HCT116 (cell line): ENCODE results near the gene QPCTL. TPM values are rescaled to one million over a fixed set of nuclear protein-coding genes. Genes with fewer than 3 reads are reported as not detected.

Experiments used
- ATAC-seq: fragments of 200-7000 bp; cut with Tn5 transposase; 2 replicates; pipeline ENCODE4 v1.9.1; 2020; ENCODE audit warnings: mild to moderate bottlenecking, moderate library complexity
- BruUV-seq: library from RNA; stranded (reverse); fragments of 400-500 nt; replicated peaks from 2 replicates; lab custom pipeline; 2021; lab: Mats Ljungman, UMichigan
- CTCF ChIA-PET: fragments of 300-600 bp; sonication (Branson Sonifier 250); formaldehyde crosslinking; loops from one replicate; lab custom pipeline; 2021; ENCODE audit warnings: antibody characterized with exemption; lab: Charles Lee
- POLR2A ChIA-PET: fragments of 300-600, 350-600 bp; sonication (Branson Sonifier 250); formaldehyde crosslinking; loops from one replicate; lab custom pipeline; 2021; ENCODE audit warnings: antibody characterized with exemption; lab: Charles Lee
- RAD21 ChIA-PET, 2 experiments: fragments of 300-600 bp; sonication (Branson Sonifier 250); formaldehyde crosslinking; loops; one replicate each; lab custom pipeline; 2023; ENCODE audit warnings: low total read pairs in 2 of 2; ENCODE audit not compliant: uncharacterized antibody in 2 of 2, unreplicated experiment in 2 of 2, low non-redundant PET in 1 of 2; lab: Charles Lee
- DNase-seq: peaks from one replicate; pipeline ENCODE4 v3.0.0-alpha.2; 2010; ENCODE audit warnings: low read depth, low spot score
- H2AFZ ChIP-seq: fragments of 200-600 bp; shearing (Covaris generic), sonication (generic); 2 replicates; pipeline ENCODE4 v1.6.1; 2017; ENCODE audit warnings: low read depth, mixed run types, mixed read lengths, antibody characterized with exemption, low read length; ENCODE audit not compliant: poor library complexity, severe bottlenecking
- H3K27ac ChIP-seq: 2 replicates; pipeline ENCODE4 v1.5.1; 2012; ENCODE audit warnings: low read depth, low read length
- H3K27me3 ChIP-seq: fragments of 200-600 bp; sonication (generic); 2 replicates; pipeline ENCODE4 v1.6.1; 2016; ENCODE audit warnings: mixed run types, low read length, mixed read lengths; ENCODE audit not compliant: insufficient read depth
- H3K36me3 ChIP-seq, 2 experiments: fragments of 200-500 bp in 1 of 2; fragments of 200-600 bp in 1 of 2; sonication (Bioruptor generic) in 1 of 2; sonication (generic) in 1 of 2; 2 replicates each; pipeline versions ENCODE4 v1.5.1 to v1.6.1; 2014 to 2016; ENCODE audit warnings: low read length in 2 of 2, inconsistent platforms in 1 of 2, mixed read lengths in 1 of 2, mixed run types in 1 of 2; ENCODE audit not compliant: insufficient read depth in 2 of 2, control insufficient read depth in 1 of 2
- H3K4me1 ChIP-seq, 2 experiments: fragments of 200-600 bp in 1 of 2; sonication (generic) in 1 of 2; 2 replicates each; pipeline versions ENCODE4 v1.5.1 to v1.6.1; 2012 to 2017; ENCODE audit warnings: low read length in 2 of 2, inconsistent platforms in 1 of 2, mild to moderate bottlenecking in 1 of 2, mixed read lengths in 1 of 2, mixed run types in 1 of 2, moderate library complexity in 1 of 2; ENCODE audit not compliant: insufficient read depth in 2 of 2, control insufficient read depth in 1 of 2
- H3K4me2 ChIP-seq: fragments of 200-600 bp; sonication (generic); 2 replicates; pipeline ENCODE4 v1.6.1; 2017; ENCODE audit warnings: mixed run types, low read length, mixed read lengths
- H3K4me3 ChIP-seq, 2 experiments: fragments of 200-600 bp in 1 of 2; sonication (generic) in 1 of 2; replicated peaks in 1 of 2; 2 replicates each; pipeline ENCODE4 v1.5.1; 2011 to 2016; ENCODE audit warnings: low read length in 2 of 2, control low read depth in 1 of 2, low read depth in 1 of 2, mild to moderate bottlenecking in 1 of 2, mixed read lengths in 1 of 2, mixed run types in 1 of 2
- H3K79me2 ChIP-seq: fragments of 200-600 bp; sonication (generic); 2 replicates; pipeline ENCODE4 v1.6.1; 2017; ENCODE audit warnings: mild to moderate bottlenecking, mixed run types, low read length, moderate library complexity, mixed read lengths; ENCODE audit not compliant: insufficient read depth
- H3K9ac ChIP-seq: fragments of 200-600 bp; sonication (generic); 2 replicates; pipeline ENCODE4 v1.6.1; 2016; ENCODE audit warnings: low read length, mixed read lengths
- H3K9me2 ChIP-seq: fragments of 200-600 bp; sonication (generic), shearing (Covaris generic); 2 replicates; pipeline ENCODE4 v1.6.1; 2017; ENCODE audit warnings: mixed run types, mild to moderate bottlenecking, moderate library complexity; ENCODE audit not compliant: insufficient read depth
- H3K9me3 ChIP-seq, 2 experiments: fragments of 200-500 bp in 1 of 2; fragments of 200-600 bp in 1 of 2; sonication (Bioruptor generic) in 1 of 2; sonication (generic) in 1 of 2; 2 replicates each; pipeline ENCODE4 v1.6.1; 2014 to 2017; ENCODE audit warnings: low read length in 2 of 2, mixed read lengths in 2 of 2, inconsistent platforms in 1 of 2, low read depth in 1 of 2, mild to moderate bottlenecking in 1 of 2, mixed run types in 1 of 2, moderate library complexity in 1 of 2; ENCODE audit not compliant: control insufficient read depth in 1 of 2, insufficient read depth in 1 of 2
- H4K20me1 ChIP-seq: fragments of 200-600 bp; sonication (generic), shearing (Covaris generic); 2 replicates; pipeline ENCODE4 v1.6.1; 2017; ENCODE audit warnings: mixed run types, mild to moderate bottlenecking, moderate library complexity; ENCODE audit not compliant: insufficient read depth
- CBX3 ChIP-seq: IDR thresholded peaks from 2 replicates; pipeline ENCODE4 v1.6.1; 2012; ENCODE audit warnings: low read depth
- CEBPB ChIP-seq: IDR thresholded peaks from 2 replicates; pipeline ENCODE4 v1.6.1; 2012; ENCODE audit warnings: low read depth
- EGR1 ChIP-seq: IDR thresholded peaks from 2 replicates; pipeline ENCODE4 v1.6.1; 2012; ENCODE audit warnings: low read depth
- ELF1 ChIP-seq: IDR thresholded peaks from 2 replicates; pipeline ENCODE4 v1.6.1; 2012; ENCODE audit warnings: low read depth, borderline replicate concordance
- EZH2 ChIP-seq: fragments of 200-600 bp; sonication (generic); IDR thresholded peaks from 2 replicates; pipeline ENCODE4 v1.6.1; 2017; ENCODE audit warnings: antibody characterized with exemption, mixed run types
- FOSL1 ChIP-seq: IDR thresholded peaks from 2 replicates; pipeline ENCODE4 v1.6.1; 2012; ENCODE audit warnings: low read depth
- JUND ChIP-seq: IDR thresholded peaks from 2 replicates; pipeline ENCODE4 v1.6.1; 2012
- POLR2A ChIP-seq: IDR thresholded peaks from 2 replicates; pipeline ENCODE4 v1.7.0; 2011; ENCODE audit warnings: borderline replicate concordance; ENCODE audit not compliant: insufficient read depth, insufficient read length; ENCODE audit errors: extremely low read depth
- POLR2AphosphoS5 ChIP-seq: IDR thresholded peaks from 2 replicates; pipeline ENCODE4 v1.6.1; 2011; ENCODE audit warnings: mild to moderate bottlenecking, low read depth, low read length, moderate library complexity
- RAD21 ChIP-seq: IDR thresholded peaks from 2 replicates; pipeline ENCODE4 v1.6.1; 2012; ENCODE audit warnings: low read depth, mild to moderate bottlenecking
- SIN3A ChIP-seq: IDR thresholded peaks from 2 replicates; pipeline ENCODE4 v1.6.1; 2012; ENCODE audit warnings: low read depth
- SP1 ChIP-seq: IDR thresholded peaks from 2 replicates; pipeline ENCODE4 v1.6.1; 2012; ENCODE audit warnings: low read depth
- SRF ChIP-seq: IDR thresholded peaks from 2 replicates; pipeline ENCODE4 v1.6.1; 2012; ENCODE audit warnings: low read depth
- YY1 ChIP-seq: IDR thresholded peaks from 2 replicates; pipeline ENCODE4 v1.6.1; 2011; ENCODE audit warnings: low read length, low read depth, moderate library complexity, mild to moderate bottlenecking; ENCODE audit not compliant: insufficient replicate concordance; ENCODE audit errors: extremely low read depth
- ZFX ChIP-seq: fragments of 450-650 bp; IDR thresholded peaks from 2 replicates; pipeline ENCODE4 v1.6.1; 2017
- intact Hi-C: fragments of 100-400 bp; cut with micrococcal nuclease; formaldehyde crosslinking; loops from 2 replicates; pipeline ENCODE4 v1.10.0; 2022
- total RNA-seq: library from RNA; stranded (reverse); gene quantifications from one replicate; pipeline ENCODE4 v1.2.1, GENCODE V29; 2021; ENCODE audit not compliant: unreplicated experiment
- TF ChIP-seq, protein P1 (sequence below): IDR thresholded peaks from 2 replicates; pipeline ENCODE4 v1.6.1; 2011; ENCODE audit warnings: mild to moderate bottlenecking, low read length, moderate library complexity; ENCODE audit not compliant: insufficient replicate concordance; ENCODE audit errors: extremely low read depth
- TF ChIP-seq, protein P2 (sequence below): IDR thresholded peaks from 2 replicates; pipeline ENCODE4 v1.6.1; 2012

The QPCTL gene
- total RNA-seq, 1 experiment from 2014 or later: 19.5 TPM

DNA sequence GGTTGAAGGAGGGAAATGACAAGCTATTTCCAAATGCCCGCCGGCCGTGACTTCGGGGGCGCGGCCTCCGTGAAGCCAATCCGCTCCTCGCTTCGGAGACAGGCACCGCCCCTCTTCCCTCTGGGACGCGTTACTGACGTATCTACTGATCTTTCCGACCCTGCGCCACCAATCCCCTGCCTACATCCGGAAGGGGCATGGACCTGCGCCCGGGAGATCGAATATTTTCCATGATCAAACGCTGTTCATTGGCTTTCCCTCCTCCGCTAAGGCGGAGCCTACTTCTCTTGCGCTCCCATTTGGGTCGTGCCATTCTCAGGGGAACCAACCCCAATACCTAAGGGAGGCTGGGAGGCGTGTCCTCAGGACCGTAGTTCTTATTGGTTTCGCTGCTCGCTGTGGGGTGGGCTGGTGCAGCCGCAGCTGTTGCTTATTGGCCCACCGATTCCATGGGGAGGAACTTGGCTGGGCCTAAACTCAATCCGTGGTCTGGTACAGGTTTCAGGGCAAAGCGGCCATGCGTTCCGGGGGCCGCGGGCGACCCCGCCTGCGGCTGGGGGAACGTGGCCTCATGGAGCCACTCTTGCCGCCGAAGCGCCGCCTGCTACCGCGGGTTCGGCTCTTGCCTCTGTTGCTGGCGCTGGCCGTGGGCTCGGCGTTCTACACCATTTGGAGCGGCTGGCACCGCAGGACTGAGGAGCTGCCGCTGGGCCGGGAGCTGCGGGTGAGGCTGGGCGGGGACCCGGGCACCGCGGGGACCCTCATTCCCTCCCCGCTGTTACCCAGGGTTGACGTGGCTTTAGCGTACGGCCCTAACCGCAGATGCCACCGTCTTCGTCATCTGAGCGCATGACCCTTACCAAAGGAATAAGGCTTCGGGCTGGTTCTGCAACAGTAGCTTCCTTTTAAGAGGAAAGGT is at the start of gene QPCTL (continued):
- TF ChIP-seq JUND (no peak), SIN3A (peak; percentile 63), CBX3 (no peak), EGR1 (no peak), POLR2AphosphoS5 (peak; percentile 85), ELF1 (no peak; the same call in 1 of the 2 replicates), POLR2A (peak; percentile 61), YY1 (no peak), FOSL1 (no peak)

DNA sequence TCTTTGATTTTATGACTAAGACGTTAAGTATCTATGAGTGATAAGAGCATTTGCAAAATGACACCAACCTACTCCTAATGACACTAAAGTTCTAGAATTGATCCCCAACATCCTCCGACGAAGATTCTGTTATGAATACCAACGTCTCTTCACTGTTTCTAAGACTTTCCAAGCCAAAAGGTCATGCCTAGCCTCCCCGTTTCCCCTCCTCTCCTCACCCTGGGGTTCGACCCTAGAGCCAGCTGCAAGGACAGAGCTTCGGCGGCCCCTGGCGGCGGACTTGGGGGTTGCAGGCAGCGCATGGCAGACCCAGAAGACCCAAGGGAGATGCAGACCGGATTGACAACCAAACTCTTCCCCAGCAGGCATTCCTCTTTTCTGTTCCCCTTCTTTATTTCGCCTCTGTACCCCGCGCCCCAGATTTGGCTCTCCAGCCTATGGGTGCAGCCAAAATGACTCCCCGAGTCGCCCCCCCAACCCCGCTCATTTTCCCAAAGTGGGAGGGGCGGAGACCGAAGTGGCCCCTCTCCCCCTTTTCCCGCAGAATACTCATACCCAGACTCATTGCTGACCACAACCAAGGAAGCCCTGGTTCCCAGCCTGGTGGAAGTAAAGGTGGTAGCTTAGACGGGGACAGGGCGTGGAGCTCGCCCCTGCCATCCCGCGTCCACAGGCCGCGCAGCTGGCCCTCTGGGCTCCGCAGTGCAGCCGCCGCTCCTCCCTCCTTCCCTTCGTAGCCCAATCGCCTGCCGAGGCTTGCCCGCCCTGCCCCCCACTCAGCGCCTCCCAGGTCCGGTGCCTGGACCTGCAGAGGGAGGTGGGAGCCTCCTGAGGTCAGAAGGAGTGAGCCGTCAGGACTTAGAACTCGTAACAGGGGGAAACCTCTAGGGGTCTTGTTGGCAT is 49.2 kb upstream of the QPCTL start:
- H3K4me3 ChIP-seq: peak overlapping the region; percentile 53; a peak in 3 of 4 replicates
- ATAC-seq (no peak), DNase-seq (peak; percentile 71)
- H3K9me3 ChIP-seq: no peaks in the 10 kb centered on the region
- no TSS peak for BruUV-seq
- peak overlapping the region; percentile 79; the same call in 1 of the 2 replicates for H3K27ac ChIP-seq
- H3K4me2 ChIP-seq: peak overlapping the region; percentile 96
- no peaks in the 10 kb centered on the region for H3K36me3 ChIP-seq
- intact Hi-C loops: loop anchor here (1.0 to 5.0 kb wide), 4 partner anchors 36 to 158 kb away; no protein-coding TSS in a partner anchor
- H3K4me1 ChIP-seq: peaks cover 28 to 68% of the 10 kb centered on the region in 2 experiments
- H3K27me3 ChIP-seq: no peaks in the 10 kb centered on the region
- peaks cover 6% of the 10 kb centered on the region; the same call in 1 of the 2 replicates for H3K79me2 ChIP-seq
- CTCF ChIA-PET: interaction anchor here (0.9 to 3.6 kb wide), 19 partner anchors 12 to 240 kb away, joined by 3 to 40 read pairs (median 8); partner anchors contain the start of genes GIPR and OPA3
- peak overlapping the region; percentile 52 for H2AFZ ChIP-seq
- POLR2A ChIA-PET: interaction anchor here (0.7 to 4.7 kb wide), 7 partner anchors 11 to 176 kb away, joined by 3 to 54 read pairs (median 8); partner anchors contain the start of genes FOSB, GIPR, QPCTL and SNRPD2
- H3K9ac ChIP-seq: no peak overlapping the region
- H3K9me2 ChIP-seq: no peaks in the 10 kb centered on the region
- RAD21 ChIA-PET: interaction anchor here (1.5 to 2.6 kb wide), 3 partner anchors 24 to 52 kb away, joined by 3 to 17 read pairs (median 9); partner anchors contain the start of gene GIPR (in 1 of the 2)
- H4K20me1 ChIP-seq: no peaks in the 10 kb centered on the region
- TF ChIP-seq POLR2A (peak; percentile 21), SRF (no peak), FOSL1 (no peak; the same call in 1 of the 2 replicates), EGR1 (no peak), CEBPB (no peak), ZFX (no peak), POLR2AphosphoS5 (peak; percentile 34), SP1 (no peak), EZH2 (no peak), RAD21 (peak; percentile 98)
- TF ChIP-seq, protein P1, sequence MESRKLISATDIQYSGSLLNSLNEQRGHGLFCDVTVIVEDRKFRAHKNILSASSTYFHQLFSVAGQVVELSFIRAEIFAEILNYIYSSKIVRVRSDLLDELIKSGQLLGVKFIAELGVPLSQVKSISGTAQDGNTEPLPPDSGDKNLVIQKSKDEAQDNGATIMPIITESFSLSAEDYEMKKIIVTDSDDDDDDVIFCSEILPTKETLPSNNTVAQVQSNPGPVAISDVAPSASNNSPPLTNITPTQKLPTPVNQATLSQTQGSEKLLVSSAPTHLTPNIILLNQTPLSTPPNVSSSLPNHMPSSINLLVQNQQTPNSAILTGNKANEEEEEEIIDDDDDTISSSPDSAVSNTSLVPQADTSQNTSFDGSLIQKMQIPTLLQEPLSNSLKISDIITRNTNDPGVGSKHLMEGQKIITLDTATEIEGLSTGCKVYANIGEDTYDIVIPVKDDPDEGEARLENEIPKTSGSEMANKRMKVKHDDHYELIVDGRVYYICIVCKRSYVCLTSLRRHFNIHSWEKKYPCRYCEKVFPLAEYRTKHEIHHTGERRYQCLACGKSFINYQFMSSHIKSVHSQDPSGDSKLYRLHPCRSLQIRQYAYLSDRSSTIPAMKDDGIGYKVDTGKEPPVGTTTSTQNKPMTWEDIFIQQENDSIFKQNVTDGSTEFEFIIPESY: no peak
- TF ChIP-seq, protein P2, sequence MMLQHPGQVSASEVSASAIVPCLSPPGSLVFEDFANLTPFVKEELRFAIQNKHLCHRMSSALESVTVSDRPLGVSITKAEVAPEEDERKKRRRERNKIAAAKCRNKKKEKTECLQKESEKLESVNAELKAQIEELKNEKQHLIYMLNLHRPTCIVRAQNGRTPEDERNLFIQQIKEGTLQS: no peak
